ENCODE data around the gene EIF4G3. TPM values are rescaled to one million over a fixed set of nuclear protein-coding genes. Genes with fewer than 3 reads are reported as not detected.
"Not testable (repeated sequence)": the region's sequence is repeated elsewhere in the genome, so short reads cannot be mapped to it uniquely, and the experiment has no call there.

The EIF4G3 gene
- total and polyA plus RNA-seq, 10 donors = 14.3 to 97.3 (median 64.1) TPM

DNA sequence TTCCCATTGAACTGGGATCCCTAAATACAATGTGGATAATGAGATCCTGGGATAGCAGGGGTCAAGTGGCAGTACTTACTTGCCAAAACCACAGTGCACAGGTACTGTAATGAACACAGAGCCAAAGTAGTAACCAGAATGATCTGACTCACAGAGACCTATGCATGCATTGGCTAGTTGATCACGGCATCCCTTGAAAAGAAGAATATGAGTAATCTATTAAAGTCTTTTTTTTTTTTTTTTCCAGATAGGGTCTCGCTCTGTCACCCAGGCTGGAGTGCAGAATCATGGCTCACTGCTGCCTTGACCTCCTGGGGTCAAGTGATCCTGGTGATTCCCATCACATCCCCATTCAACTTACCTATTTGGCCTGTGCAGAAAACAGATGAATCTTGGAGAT is 29.4 kb upstream of the EIF4G3 start:
- intact Hi-C loops (cut with DNase I; ENCODE audit: low total_unique reads) = no loop called here
- H3K27me3 ChIP-seq (replicated peaks in 1 of 7) = no peaks in the 10 kb centered on the region
- H3K4me1 ChIP-seq = no peaks in the 10 kb centered on the region
- TF ChIP-seq POLR2A (IDR thresholded peaks at IDR 0.05) (no peak), POLR2AphosphoS5 (IDR thresholded peaks at IDR 0.05) (no peak), CTCF (IDR thresholded peaks at IDR 0.05 in 8 of 11, conservative IDR thresholded peaks at IDR 0.05 in 3 of 11) (no peak)
- H3K27ac ChIP-seq = no peak overlapping the region
- H3K9me3 ChIP-seq = no peaks in the 10 kb centered on the region
- 58 to 85% (median 80%) methylated on average over 2 of the region's 2 CpGs for WGBS, 5 donors
- no peak overlapping the region for H3K4me3 ChIP-seq
- DNase-seq = no peak
- no peaks in the 10 kb centered on the region for H3K36me3 ChIP-seq

DNA sequence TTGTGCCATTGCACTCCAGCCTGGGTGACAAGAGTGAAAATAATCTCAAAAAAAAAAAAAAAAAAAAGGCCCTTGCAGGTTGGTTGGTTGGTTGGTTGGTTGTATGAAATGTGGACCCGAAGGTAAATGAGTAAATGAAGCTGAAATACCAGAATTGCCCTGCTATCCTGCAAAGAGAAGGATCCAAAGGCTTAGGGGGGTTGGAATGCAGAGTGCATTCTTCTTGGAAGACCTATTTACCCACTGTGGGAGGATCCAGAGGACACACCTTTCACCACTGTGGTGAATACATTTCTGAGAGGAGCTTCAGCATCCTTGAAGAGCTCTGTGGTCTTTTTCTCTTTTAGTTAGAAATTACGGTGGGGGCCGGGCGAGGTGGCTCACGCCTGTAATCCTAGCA is 28.7 kb upstream of the EIF4G3 start:
- no peak for TF ChIP-seq POLR2A (IDR thresholded peaks at IDR 0.05)
- no peak for TF ChIP-seq POLR2AphosphoS5 (IDR thresholded peaks at IDR 0.05)
- H3K4me1 ChIP-seq = no peaks in the 10 kb centered on the region
- H3K27ac ChIP-seq = no peak overlapping the region
- H3K4me3 ChIP-seq = no peak overlapping the region
- no peak for DNase-seq
- 83 to 99% (median 93%) methylated on average over 3 to 5 of the region's 5 CpGs for WGBS, 5 donors
- H3K9me3 ChIP-seq = no peaks in the 10 kb centered on the region
- H3K36me3 ChIP-seq = no peaks in the 10 kb centered on the region
- H3K27me3 ChIP-seq (replicated peaks in 1 of 7) = no peaks in the 10 kb centered on the region
- intact Hi-C loops (cut with DNase I; ENCODE audit: low total_unique reads) = no loop called here

DNA sequence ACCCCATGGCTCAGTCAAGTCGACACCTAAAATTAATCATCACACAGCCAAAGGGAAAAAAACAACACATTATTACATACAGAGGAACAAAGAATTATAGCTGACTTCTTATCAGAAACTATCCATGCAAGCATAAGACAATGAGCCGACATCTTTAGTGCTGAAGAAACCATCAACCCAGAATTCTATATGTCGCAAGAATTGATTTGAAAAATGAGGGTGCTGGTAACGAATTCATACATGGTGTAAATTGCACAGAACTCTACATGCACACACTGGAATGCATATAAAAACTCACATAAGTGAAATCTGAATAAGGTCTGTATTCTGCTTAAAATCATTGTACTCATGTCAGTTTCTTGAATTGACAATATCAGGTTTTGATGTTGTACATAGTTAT is 25.0 kb upstream of the EIF4G3 start:
- Histone ChIP-seq H3K4me1 (no peaks in the 10 kb centered on the region), H3K27me3 (replicated peaks in 1 of 7) (no peaks in the 10 kb centered on the region), H3K36me3 (no peaks in the 10 kb centered on the region), H3K4me3 (no peak overlapping the region), H3K9me3 (no peaks in the 10 kb centered on the region), H3K27ac (no peak overlapping the region)
- 86 to 94% (median 88%) methylated on average over 4 of the region's 4 CpGs for WGBS, 5 donors
- no peak for TF ChIP-seq POLR2A (IDR thresholded peaks at IDR 0.05)
- TF ChIP-seq CTCF (IDR thresholded peaks at IDR 0.05 in 8 of 11, conservative IDR thresholded peaks at IDR 0.05 in 3 of 11) = no peak
- TF ChIP-seq POLR2AphosphoS5 (IDR thresholded peaks at IDR 0.05) = no peak
- intact Hi-C loops (cut with DNase I; ENCODE audit: low total_unique reads) = no loop called here
- DNase-seq = no peak

GRCh38 chr1:21201238-21201637 is 24.5 kb upstream of the EIF4G3 start:
- H3K27me3 ChIP-seq (replicated peaks in 1 of 7); H3K9me3 ChIP-seq; intact Hi-C loops (cut with DNase I; ENCODE audit: low total_unique reads); H3K4me3 ChIP-seq; H3K27ac ChIP-seq; H3K36me3 ChIP-seq; DNase-seq; H3K4me1 ChIP-seq: not testable (repeated sequence)
- WGBS, 5 donors = 83 to 93% (median 92%) methylated on average over 5 of the region's 5 CpGs

DNA sequence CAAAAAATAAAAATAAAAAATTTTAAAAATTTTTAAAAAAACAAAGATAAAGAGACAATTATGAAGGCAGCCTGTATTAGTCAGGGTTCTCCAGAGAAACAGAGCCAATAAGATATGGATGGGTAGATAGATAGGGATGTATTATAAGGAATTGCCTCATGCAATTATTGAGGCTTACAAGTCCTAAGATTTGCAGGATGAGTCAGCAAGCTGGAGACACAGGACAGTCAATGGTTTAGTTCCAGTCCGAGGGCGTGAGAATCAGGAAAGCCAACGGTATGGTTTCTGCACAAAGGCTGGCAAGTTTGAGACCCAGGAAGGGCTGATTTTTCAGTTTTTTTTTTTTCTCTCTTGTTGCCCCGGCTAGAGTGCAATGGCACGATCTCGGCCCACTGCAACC is 24.1 kb upstream of the EIF4G3 start:
- intact Hi-C loops (cut with DNase I; ENCODE audit: low total_unique reads) = no loop called here
- DNase-seq = no peak
- 86 to 98% (median 95%) methylated on average over 6 of the region's 6 CpGs for WGBS, 5 donors
- Histone ChIP-seq H3K4me3 (no peak overlapping the region), H3K9me3 (no peaks in the 10 kb centered on the region), H3K27ac (no peak overlapping the region), H3K27me3 (replicated peaks in 1 of 7) (no peaks in the 10 kb centered on the region), H3K4me1 (no peaks in the 10 kb centered on the region), H3K36me3 (no peaks in the 10 kb centered on the region)
- TF ChIP-seq POLR2AphosphoS5 (IDR thresholded peaks at IDR 0.05) = no peak
- TF ChIP-seq CTCF (IDR thresholded peaks at IDR 0.05 in 8 of 11, conservative IDR thresholded peaks at IDR 0.05 in 3 of 11) = no peak
- TF ChIP-seq POLR2A (IDR thresholded peaks at IDR 0.05) = no peak

All from spleen (tissue), 11 donors.